Spinal cord (tissue), 10 donors: ENCODE results near the gene SBK2. TPM values are rescaled to one million over a fixed set of nuclear protein-coding genes. Genes with fewer than 3 reads are reported as not detected.
A peak's percentile ranks its signal among the peaks of the same experiment; 100 is the strongest.
"Not testable (repeated sequence)": the region's sequence is repeated elsewhere in the genome, so short reads cannot be mapped to it uniquely, and the experiment has no call there.

Experiments used
- DNase-seq, 6 donors: peaks; one replicate each; pipeline versions ENCODE4 v3.0.0 to v3.0.0-alpha.2; 2013 to 2015; ENCODE audit warnings: low spot score in 6 of 6, low read depth in 4 of 6
- H3K27ac ChIP-seq: one replicate; pipeline ENCODE4 v1.5.1; 2013; ENCODE audit warnings: low read depth, low read length, control low read depth
- H3K27me3 ChIP-seq: one replicate; pipeline ENCODE4 v1.6.1; 2013; ENCODE audit warnings: low read length; ENCODE audit not compliant: control insufficient read depth, insufficient read depth
- H3K36me3 ChIP-seq: one replicate; pipeline ENCODE4 v1.6.1; 2013; ENCODE audit warnings: low read length; ENCODE audit not compliant: control insufficient read depth, insufficient read depth
- H3K4me1 ChIP-seq: one replicate; pipeline ENCODE4 v1.6.1; 2013; ENCODE audit warnings: low read length; ENCODE audit not compliant: control insufficient read depth, insufficient read depth
- H3K4me3 ChIP-seq: one replicate; pipeline ENCODE4 v1.5.1; 2013; ENCODE audit warnings: low read depth, low read length, control low read depth
- H3K9me3 ChIP-seq: one replicate; pipeline ENCODE4 v1.6.1; 2013; ENCODE audit warnings: low read length; ENCODE audit not compliant: control insufficient read depth, insufficient read depth
- WGBS: methylation state at CpG from one replicate; pipeline ENCODE4 v1.1.5; 2013; ENCODE audit warnings: missing lambda C conversion rate; ENCODE audit not compliant: insufficient coverage; 5-methylcytosine and 5-hydroxymethylcytosine counted together
- long read RNA-seq, 4 donors: transcript quantifications; one replicate each; lab custom pipeline, GENCODE V29; 2026
- polyA plus RNA-seq, 2 donors: library from polyadenylated mRNA; unstranded; fragments of 120-200 nt; gene quantifications; one replicate each; pipeline ENCODE4 v1.2.1, GENCODE V29; 2013; ENCODE audit not compliant: insufficient read length in 2 of 2
- total RNA-seq, 2 donors: library from RNA; depleted of rRNA in 1 of 2; stranded (reverse); fragments of 120-200 nt in 1 of 2; fragments of >200 nt in 1 of 2; gene quantifications; one replicate each; pipeline versions ENCODE4 v1.2.3 to v1.2.4, GENCODE V29; 2013 to 2014
- donor health status: healthy.

The SBK2 gene
- under 1 TPM in 1 of 2 donors, not detected in 1; 0.44 TPM for total RNA-seq
- under 1 TPM in 1 of 2 donors, not detected in 1; 0.15 TPM for polyA plus RNA-seq
- long read RNA-seq, donor 1 = 0 reads
- long read RNA-seq, donor 2 = 0 reads
- long read RNA-seq, donor 3 = 0 reads
- long read RNA-seq, donor 4 = 0 reads

GRCh38 chr19:55536951-55537740, at the start of gene SBK2:
TSS of gene SBK2 (minus strand) at chr19:55537133. CDS start at chr19:55536294, 839 bp downstream.
- Histone ChIP-seq H3K27ac (no peak within 1 kb of the TSS), H3K27me3 (no peaks in the 10 kb centered on the region), H3K9me3 (no peaks in the 10 kb centered on the region), H3K4me1 (no peaks in the 10 kb centered on the region), H3K4me3 (no peak within 1 kb of the TSS), H3K36me3 (no peaks in the 10 kb centered on the region)
- 23% methylated on average over 14 of the region's 14 CpGs for WGBS
- no peak for DNase-seq

GRCh38 chr19:55585658-55586339, 48.9 kb upstream of the SBK2 start:
- Histone ChIP-seq H3K4me3 (peak overlapping the region; percentile 44), H3K36me3 (no peaks in the 10 kb centered on the region), H3K4me1 (peaks cover 35% of the 10 kb centered on the region), H3K27ac (peak overlapping the region; percentile 86), H3K27me3 (no peaks in the 10 kb centered on the region), H3K9me3 (no peaks in the 10 kb centered on the region)
- DNase-seq = peak in 3 of 6 donors; percentile 87 to 97 (median 95)
- WGBS = 2% methylated on average over 36 of the region's 36 CpGs

- Histone ChIP-seq H3K9me3 (no peaks in the 10 kb centered on the region), H3K27ac (no peak overlapping the region), H3K36me3 (no peaks in the 10 kb centered on the region), H3K4me1 (peaks cover 39% of the 10 kb centered on the region), H3K4me3 (no peak overlapping the region), H3K27me3 (no peaks in the 10 kb centered on the region)
- DNase-seq = no peak
- 97% methylated on average over 9 of the region's 11 CpGs for WGBS
Observed at GRCh38 chr19:55584871-55585270, 47.9 kb upstream of the SBK2 start.

GRCh38 chr19:55583897-55584296, 47.0 kb upstream of the SBK2 start:
- not testable (repeated sequence) for H3K36me3 ChIP-seq, H3K4me3 ChIP-seq, H3K27ac ChIP-seq, H3K9me3 ChIP-seq, H3K27me3 ChIP-seq, DNase-seq
- peaks cover 43% of the 10 kb centered on the region for H3K4me1 ChIP-seq
- no CpG with 5 or more reads among the region's 8 CpGs for WGBS

GRCh38 chr19:55582284-55582683, 45.4 kb upstream of the SBK2 start:
- 80% methylated on average over 1 of the region's 4 CpGs for WGBS
- Histone ChIP-seq H3K4me1 (peaks cover 37% of the 10 kb centered on the region), H3K36me3 (peaks cover 22% of the 10 kb centered on the region)
- H3K4me3 ChIP-seq, H3K27me3 ChIP-seq, DNase-seq, H3K27ac ChIP-seq, H3K9me3 ChIP-seq: not testable (repeated sequence)

- WGBS = 47% methylated on average over 6 of the region's 6 CpGs
- no peaks in the 10 kb centered on the region for H3K27me3 ChIP-seq
- H3K36me3 ChIP-seq = peaks cover 27% of the 10 kb centered on the region
- no peak overlapping the region for H3K4me3 ChIP-seq
- no peak overlapping the region for H3K27ac ChIP-seq
- no peak for DNase-seq
- H3K4me1 ChIP-seq = peaks cover 32% of the 10 kb centered on the region
- H3K9me3 ChIP-seq = no peaks in the 10 kb centered on the region
Observed at GRCh38 chr19:55581823-55582223, 44.9 kb upstream of the SBK2 start.

GRCh38 chr19:55581145-55581822, 44.4 kb upstream of the SBK2 start:
- Histone ChIP-seq H3K4me3 (peak overlapping the region; percentile 83), H3K27ac (peak overlapping the region; percentile 91), H3K9me3 (no peaks in the 10 kb centered on the region), H3K36me3 (peaks cover 29% of the 10 kb centered on the region), H3K27me3 (no peaks in the 10 kb centered on the region), H3K4me1 (peaks cover 27% of the 10 kb centered on the region)
- DNase-seq = no peak
- 29% methylated on average over 10 of the region's 12 CpGs for WGBS

- Histone ChIP-seq H3K4me1 (peaks cover 21% of the 10 kb centered on the region), H3K36me3 (peaks cover 34% of the 10 kb centered on the region), H3K9me3 (no peaks in the 10 kb centered on the region), H3K27ac (peak within 1 kb of the TSS; percentile 91), H3K4me3 (peak within 1 kb of the TSS; percentile 83), H3K27me3 (no peaks in the 10 kb centered on the region)
- 0% methylated on average over 10 of the region's 24 CpGs for WGBS
- peak in 5 of 6 donors; percentile 76 to 98 (median 90) for DNase-seq
Observed at GRCh38 chr19:55580628-55581144, 43.8 kb upstream of the SBK2 start, which contains the start of gene ZNF579. TSS of gene ZNF579 (minus strand) at chr19:55580848. CDS start at chr19:55579639, 1,209 bp downstream.
